NT2/D1 (cell line): Measurements from ENCODE around the gene CDK2.

Source experiments
- SUZ12 ChIP-seq: IDR thresholded peaks from 2 replicates; pipeline ENCODE4 v1.6.1; 2011; ENCODE audit not compliant: insufficient read length, insufficient read depth; ENCODE audit errors: extremely low read depth
- YY1 ChIP-seq: IDR thresholded peaks from 2 replicates; pipeline ENCODE4 v1.6.1; 2011; ENCODE audit not compliant: insufficient read length, insufficient read depth
- ZNF274 ChIP-seq: IDR thresholded peaks from 2 replicates; pipeline ENCODE4 v1.6.1; 2011; ENCODE audit warnings: mild to moderate bottlenecking, low read depth, low read length

GRCh38 chr12:55927588-55928502 lies 38.8 kb upstream of the CDK2 start, which contains the start of gene PYM1:
- TF ChIP-seq SUZ12 = no peak
- TF ChIP-seq YY1 = no peak
- no peak for TF ChIP-seq ZNF274
